GM23338 (cell line): ENCODE data around the gene XRN1. TPM values are rescaled to one million over a fixed set of nuclear protein-coding genes. Genes with fewer than 3 reads are reported as not detected.

Experiments used
- ATAC-seq: fragments of 200-7000 bp; cut with Tn5 transposase; 3 replicates; pipeline ENCODE4 v1.9.1; 2020
- DNase-seq: peaks from one replicate; pipeline ENCODE4 v3.0.0-alpha.2; 2015; ENCODE audit warnings: low spot score
- H2AFZ ChIP-seq: fragments of 200-600 bp; sonication (generic); 2 replicates; pipeline ENCODE4 v1.8.0; 2016; ENCODE audit warnings: antibody characterized with exemption, mild to moderate bottlenecking, moderate library complexity
- H3F3A ChIP-seq: fragments of 200-600 bp; sonication (generic); replicated peaks from 2 replicates; pipeline ENCODE4 v1.8.0; 2017; ENCODE audit warnings: antibody characterized with exemption, mixed run types, low read depth
- H3K27ac ChIP-seq: fragments of 200-600 bp; sonication (generic); 2 replicates; pipeline ENCODE4 v1.6.1; 2016; ENCODE audit warnings: low read depth
- H3K27me3 ChIP-seq: fragments of 200-600 bp; sonication (generic); 2 replicates; pipeline ENCODE4 v1.8.0; 2016; ENCODE audit warnings: mild to moderate bottlenecking, mixed run types, moderate library complexity; ENCODE audit not compliant: insufficient read depth
- H3K36me3 ChIP-seq: fragments of 200-600 bp; sonication (generic); 2 replicates; pipeline ENCODE4 v1.8.0; 2016; ENCODE audit warnings: mild to moderate bottlenecking; ENCODE audit not compliant: insufficient read depth
- H3K4me1 ChIP-seq: fragments of 200-600 bp; sonication (generic); 2 replicates; pipeline ENCODE4 v1.8.0; 2016; ENCODE audit warnings: mild to moderate bottlenecking, moderate library complexity; ENCODE audit not compliant: insufficient read depth
- H3K4me2 ChIP-seq: fragments of 200-600 bp; sonication (generic); 2 replicates; pipeline ENCODE4 v1.7.1; 2017; ENCODE audit warnings: mixed run types
- H3K4me3 ChIP-seq: fragments of 200-600 bp; sonication (generic); 2 replicates; pipeline ENCODE4 v1.6.1; 2016; ENCODE audit warnings: mixed run types
- H3K79me2 ChIP-seq: fragments of 200-600 bp; sonication (generic); replicated peaks from 2 replicates; pipeline ENCODE4 v1.8.0; 2017; ENCODE audit warnings: mild to moderate bottlenecking; ENCODE audit not compliant: insufficient read depth
- H3K9me2 ChIP-seq: fragments of 200-600 bp; sonication (generic); 2 replicates; pipeline ENCODE4 v1.8.0; 2017; ENCODE audit not compliant: insufficient read depth
- H4K20me1 ChIP-seq: fragments of 200-600 bp; sonication (generic); replicated peaks from 2 replicates; pipeline ENCODE4 v1.8.0; 2017; ENCODE audit warnings: mild to moderate bottlenecking; ENCODE audit not compliant: insufficient read depth
- H3K27ac Mint-ChIP-seq: 2 replicates; pipeline ENCODE4 v1.8.0; 2020; ENCODE audit warnings: inconsistent platforms, mild to moderate bottlenecking, moderate library complexity, mixed read lengths
- H3K27me3 Mint-ChIP-seq: 3 replicates; pipeline ENCODE4 v1.8.0; 2022; ENCODE audit warnings: low read depth, mild to moderate bottlenecking, moderate library complexity, mixed read lengths, inconsistent platforms; ENCODE audit not compliant: insufficient read depth, poor library complexity
- H3K36me3 Mint-ChIP-seq: 3 replicates; pipeline ENCODE4 v1.8.0; 2021; ENCODE audit warnings: low read depth, mild to moderate bottlenecking, inconsistent platforms, moderate library complexity, mixed read lengths
- H3K4me1 Mint-ChIP-seq: 3 replicates; pipeline ENCODE4 v1.8.0; 2020; ENCODE audit warnings: mild to moderate bottlenecking, inconsistent platforms, mixed read lengths
- H3K4me3 Mint-ChIP-seq: 3 replicates; pipeline ENCODE4 v1.8.0; 2021; ENCODE audit warnings: moderate library complexity, mild to moderate bottlenecking, inconsistent platforms, mixed read lengths
- H3K9me3 Mint-ChIP-seq: 3 replicates; pipeline ENCODE4 v1.8.0; 2020; ENCODE audit warnings: moderate library complexity, mild to moderate bottlenecking, inconsistent platforms, mixed read lengths
- CREB1 ChIP-seq: fragments of 250-450 bp; sonication (Bioruptor Pico); IDR thresholded peaks from 2 replicates; pipeline ENCODE4 v1.5.0; 2020; ENCODE audit warnings: low read depth, mild to moderate bottlenecking, moderate library complexity
- CTCF ChIP-seq, 2 experiments: fragments of 200-600 bp in 1 of 2; sonication (generic) in 1 of 2; conservative IDR thresholded peaks; 2 replicates each; pipeline versions ENCODE4 v1.5.1 to v1.6.1; 2016 to 2017; ENCODE audit warnings: antibody characterized with exemption in 2 of 2, low read depth in 2 of 2, mild to moderate bottlenecking in 2 of 2, moderate library complexity in 1 of 2
- ETS1 ChIP-seq: IDR thresholded peaks from 2 replicates; pipeline ENCODE4 v1.6.1; 2016; ENCODE audit warnings: antibody characterized with exemption
- EZH2 ChIP-seq: fragments of 200-600 bp; sonication (generic); IDR thresholded peaks from one replicate; pipeline ENCODE4 v1.8.0; 2017; ENCODE audit warnings: antibody characterized with exemption, mild to moderate bottlenecking, low read depth; ENCODE audit not compliant: unreplicated experiment
- EZH2phosphoT487 ChIP-seq: fragments of 200-600 bp; sonication (generic); IDR thresholded peaks from one replicate; pipeline ENCODE4 v1.8.1; 2018; ENCODE audit warnings: antibody characterized with exemption; ENCODE audit not compliant: unreplicated experiment
- NANOG ChIP-seq: IDR thresholded peaks from 2 replicates; pipeline ENCODE4 v1.6.1; 2016; ENCODE audit warnings: antibody characterized with exemption, borderline replicate concordance
- POLR2AphosphoS5 ChIP-seq: IDR thresholded peaks from 2 replicates; pipeline ENCODE4 v1.6.1; 2016; ENCODE audit warnings: antibody characterized with exemption, low read depth
- REST ChIP-seq: IDR thresholded peaks from one replicate; pipeline ENCODE4 v1.6.1; 2018; ENCODE audit warnings: antibody characterized with exemption; ENCODE audit not compliant: unreplicated experiment
- STAT1 ChIP-seq: IDR thresholded peaks from one replicate; pipeline ENCODE4 v1.6.1; 2016; ENCODE audit warnings: antibody characterized with exemption; ENCODE audit not compliant: unreplicated experiment
- ZNF331 ChIP-seq: fragments of 250-450 bp; sonication (Bioruptor Pico); IDR thresholded peaks from 2 replicates; pipeline ENCODE4 v1.5.0; 2020; ENCODE audit warnings: low read depth, mild to moderate bottlenecking, moderate library complexity
- polyA plus RNA-seq: library from polyadenylated mRNA; unstranded; fragments of >200 nt; fragmentation: Nextera tagmentation; extraction: Ambion mirVana; gene quantifications from 2 replicates; pipeline ENCODE4 v1.2.1, GENCODE V29; 2016
- total RNA-seq: library from RNA; depleted of rRNA; stranded (reverse); fragments of >200 nt; shearing (Covaris generic); gene quantifications from 2 replicates; pipeline ENCODE4 v1.2.3, GENCODE V29; 2014

XRN1 gene
- total and polyA plus RNA-seq, 2 experiments from 2014 or later, result 10.9 to 16.6 TPM

- Histone ChIP-seq H3K27me3 (no peaks in the 10 kb centered on the region), H3K4me1 (no peaks in the 10 kb centered on the region), H4K20me1 (no peaks in the 10 kb centered on the region), H3K4me3 (no peak overlapping the region), H2AFZ (no peak overlapping the region), H3K27ac (no peak overlapping the region), H3K4me2 (no peak overlapping the region), H3K36me3 (no peaks in the 10 kb centered on the region; the same call in 1 of the 2 replicates), H3F3A (no peaks in the 10 kb centered on the region), H3K9me2 (no peaks in the 10 kb centered on the region), H3K79me2 (no peaks in the 10 kb centered on the region)
- DNase-seq (no peak), ATAC-seq (no peak)
- no peak overlapping the region for H3K27ac Mint-ChIP-seq
- H3K4me3 Mint-ChIP-seq, result no peak overlapping the region
- TF ChIP-seq POLR2AphosphoS5 (no peak), STAT1 (no peak), EZH2phosphoT487 (no peak), CREB1 (CRISPR knock-in tag) (no peak), ZNF331 (CRISPR knock-in tag) (no peak), CTCF (conservative IDR thresholded peaks at IDR 0.05; ENCODE audit: low read depth in 2 of 2) (no peak), NANOG (no peak), EZH2 (no peak)
- H3K9me3 Mint-ChIP-seq, result no peaks in the 10 kb centered on the region
- H3K4me1 Mint-ChIP-seq, result no peaks in the 10 kb centered on the region
- H3K27me3 Mint-ChIP-seq, result peaks cover 2% of the 10 kb centered on the region
- H3K36me3 Mint-ChIP-seq, result peaks cover 22% of the 10 kb centered on the region
These were observed 44.3 kb upstream of the XRN1 start for GRCh38 chr3:142492184-142492583.

GRCh38 chr3:142489572-142490323 lies 41.9 kb upstream of the XRN1 start:
- Histone ChIP-seq H3K36me3 (peaks cover 4% of the 10 kb centered on the region; the same call in 1 of the 2 replicates), H2AFZ (no peak overlapping the region), H3K9me2 (no peaks in the 10 kb centered on the region), H3K27ac (no peak overlapping the region), H3F3A (no peaks in the 10 kb centered on the region), H3K79me2 (no peaks in the 10 kb centered on the region), H3K4me1 (no peaks in the 10 kb centered on the region), H3K4me3 (no peak overlapping the region), H4K20me1 (no peaks in the 10 kb centered on the region), H3K27me3 (no peaks in the 10 kb centered on the region), H3K4me2 (no peak overlapping the region)
- DNase-seq (no peak), ATAC-seq (no peak)
- no peaks in the 10 kb centered on the region for H3K4me1 Mint-ChIP-seq
- no peak overlapping the region for H3K4me3 Mint-ChIP-seq
- no peak overlapping the region for H3K27ac Mint-ChIP-seq
- no peaks in the 10 kb centered on the region for H3K27me3 Mint-ChIP-seq
- H3K9me3 Mint-ChIP-seq, result no peaks in the 10 kb centered on the region
- H3K36me3 Mint-ChIP-seq, result peaks cover 34% of the 10 kb centered on the region
- TF ChIP-seq ETS1, result no peak
- no peak for TF ChIP-seq EZH2
- no peak for TF ChIP-seq CTCF (conservative IDR thresholded peaks at IDR 0.05; ENCODE audit: low read depth in 2 of 2)
- no peak for TF ChIP-seq NANOG
- TF ChIP-seq REST, result no peak
- no peak for TF ChIP-seq STAT1
- no peak for TF ChIP-seq POLR2AphosphoS5
- TF ChIP-seq EZH2phosphoT487, result no peak
